Measurements from ENCODE around the gene CLCN1. TPM values are rescaled to one million over a fixed set of nuclear protein-coding genes. Genes with fewer than 3 reads are reported as not detected.

Gene CLCN1
- polyA plus RNA-seq, 4 donors = 0.19 to 24.9 TPM; not detected in 2

DNA sequence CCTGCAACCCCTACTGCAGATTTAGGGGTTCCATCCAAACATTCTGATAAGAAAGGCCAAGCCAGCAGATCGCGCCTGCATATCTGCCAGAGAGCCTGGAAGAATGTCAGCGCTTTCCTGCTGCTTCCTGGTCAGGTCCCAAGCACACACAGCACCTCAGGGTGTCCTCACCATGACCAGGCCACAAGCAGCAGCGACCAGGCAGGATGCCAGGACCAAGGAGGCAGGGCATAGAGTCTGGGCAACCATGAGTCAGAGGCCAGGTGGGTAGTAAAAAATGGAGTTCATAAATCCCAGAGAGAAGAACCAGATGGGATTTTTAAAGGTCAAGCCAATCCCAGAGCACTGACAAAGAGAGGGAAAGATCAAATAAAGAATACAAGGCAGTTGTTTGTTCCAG lies 52.1 kb downstream of the CLCN1 start:
- H3K4me1 ChIP-seq (ENCODE audit: control insufficient read depth in 3 of 3, insufficient read depth in 2 of 3, low read depth in 1 of 3, low read length in 2 of 3) = peaks cover 0 to 7% (median 6%) of the 10 kb centered on the region in 3 donors
- peak overlapping the region in 1 of 3 donors; percentile 9 for H3K27ac ChIP-seq (ENCODE audit: low read depth in 1 of 3, low read length in 2 of 3)
- WGBS, 3 donors = 4 to 59% (median 36%) methylated on average over 4 of the region's 4 CpGs
- H3K36me3 ChIP-seq (ENCODE audit: control insufficient read depth in 3 of 3, insufficient read depth in 2 of 3, low read depth in 1 of 3, low read length in 3 of 3) = no peaks in the 10 kb centered on the region
- peaks cover 0 to 25% (median 7%) of the 10 kb centered on the region in 3 donors for H3K27me3 ChIP-seq (ENCODE audit: control insufficient read depth in 3 of 3, insufficient read depth in 3 of 3, low read length in 3 of 3)
- H3K9me3 ChIP-seq (ENCODE audit: control insufficient read depth in 2 of 2, insufficient read depth in 1 of 2, low read depth in 1 of 2, low read length in 1 of 2) = no peaks in the 10 kb centered on the region
- FAIRE-seq (no peak), DNase-seq (peak in 1 of 2 donors; percentile 96)
- no peak overlapping the region for H3K4me3 ChIP-seq (ENCODE audit: low read depth in 1 of 3, low read length in 3 of 3)

DNA sequence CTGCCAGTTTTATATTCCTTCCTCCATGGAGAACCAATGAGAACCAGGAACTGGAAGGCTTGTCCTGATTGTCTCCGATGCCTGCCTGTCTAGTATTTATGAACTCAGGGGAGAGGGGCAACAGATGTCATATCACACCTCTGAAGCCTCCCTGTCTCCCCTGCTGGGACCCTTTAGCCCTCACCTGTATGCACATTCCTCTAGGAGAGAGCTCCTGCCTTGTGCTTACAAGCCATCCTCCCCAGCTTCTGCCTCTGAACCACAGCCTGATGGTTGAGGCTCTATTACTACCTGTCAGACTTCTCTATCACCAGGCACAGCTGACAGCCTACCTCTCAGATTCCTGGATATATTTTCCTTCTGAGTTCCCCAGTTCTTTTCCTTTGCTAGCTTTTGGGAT lies 52.5 kb downstream of the CLCN1 start:
- Histone ChIP-seq H3K4me1 (ENCODE audit: control insufficient read depth in 3 of 3, insufficient read depth in 2 of 3, low read depth in 1 of 3, low read length in 2 of 3) (peaks cover 0 to 7% (median 6%) of the 10 kb centered on the region in 3 donors), H3K27me3 (ENCODE audit: control insufficient read depth in 3 of 3, insufficient read depth in 3 of 3, low read length in 3 of 3) (peaks cover 0 to 21% (median 3%) of the 10 kb centered on the region in 3 donors), H3K9me3 (ENCODE audit: control insufficient read depth in 2 of 2, insufficient read depth in 1 of 2, low read depth in 1 of 2, low read length in 1 of 2) (no peaks in the 10 kb centered on the region), H3K4me3 (ENCODE audit: low read depth in 1 of 3, low read length in 3 of 3) (no peak overlapping the region), H3K36me3 (ENCODE audit: control insufficient read depth in 3 of 3, insufficient read depth in 2 of 3, low read depth in 1 of 3, low read length in 3 of 3) (no peaks in the 10 kb centered on the region), H3K27ac (ENCODE audit: low read depth in 1 of 3, low read length in 2 of 3) (peak overlapping the region in 1 of 3 donors; percentile 9)
- 38 to 57% (median 57%) methylated on average over 1 of the region's 1 CpG for WGBS, 3 donors
- no peak for FAIRE-seq
- DNase-seq = no peak

DNA sequence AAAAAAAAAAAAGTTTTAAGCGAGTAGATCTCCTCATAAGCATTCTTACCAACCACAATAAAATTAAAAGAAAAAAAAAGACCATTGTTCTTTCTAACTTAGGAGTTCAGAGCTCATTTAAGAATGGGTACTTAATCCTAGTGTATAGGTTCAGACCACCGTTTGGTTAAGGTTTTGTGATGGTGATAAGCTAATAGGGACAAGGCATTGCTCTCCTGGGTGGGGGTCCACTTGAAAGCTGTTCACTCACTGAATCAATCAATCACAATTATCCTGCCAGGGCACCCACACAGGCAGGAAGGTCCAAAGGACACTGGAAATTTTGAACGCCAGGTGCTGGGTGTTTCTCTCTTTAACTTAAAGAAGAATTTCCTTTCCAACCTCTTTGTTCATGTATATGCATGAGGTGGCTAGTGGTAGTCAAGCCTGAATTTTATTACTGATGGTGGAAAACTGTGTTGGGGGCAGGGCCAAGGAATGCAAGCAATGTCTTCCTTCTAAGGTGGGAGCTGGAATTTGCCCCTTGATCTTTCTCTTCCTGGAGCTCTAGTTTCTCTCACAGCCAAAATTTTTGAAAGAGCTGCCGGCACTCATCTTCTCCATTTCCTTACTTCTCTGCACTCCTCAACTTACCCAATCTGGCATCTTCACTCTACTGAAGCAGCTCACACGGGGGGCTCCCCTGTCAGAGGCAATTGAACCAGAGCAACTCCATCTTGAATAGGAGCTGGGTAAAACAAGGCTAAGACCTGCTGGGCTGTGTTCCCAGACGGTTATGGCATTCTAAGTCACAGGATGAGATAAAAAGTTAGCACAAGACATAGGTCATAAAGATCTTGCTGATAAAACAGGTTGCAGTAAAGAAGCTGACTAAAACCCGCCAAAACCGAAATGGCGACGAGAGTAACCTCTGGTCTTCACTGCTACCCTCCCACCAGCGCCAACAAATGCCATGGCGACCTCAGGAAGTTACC lies 54.1 kb downstream of the CLCN1 start:
- no peak overlapping the region for H3K4me3 ChIP-seq (ENCODE audit: low read depth in 1 of 3, low read length in 3 of 3)
- 20 to 58% (median 44%) methylated on average over 11 to 12 of the region's 12 CpGs for WGBS, 3 donors
- peaks cover 0 to 6% (median 0%) of the 10 kb centered on the region in 3 donors for H3K27me3 ChIP-seq (ENCODE audit: control insufficient read depth in 3 of 3, insufficient read depth in 3 of 3, low read length in 3 of 3)
- DNase-seq (peak; percentile 59 to 73), FAIRE-seq (no peak)
- H3K4me1 ChIP-seq (ENCODE audit: control insufficient read depth in 3 of 3, insufficient read depth in 2 of 3, low read depth in 1 of 3, low read length in 2 of 3) = peaks cover 0 to 7% (median 6%) of the 10 kb centered on the region in 3 donors
- H3K9me3 ChIP-seq (ENCODE audit: control insufficient read depth in 2 of 2, insufficient read depth in 1 of 2, low read depth in 1 of 2, low read length in 1 of 2) = no peaks in the 10 kb centered on the region
- H3K36me3 ChIP-seq (ENCODE audit: control insufficient read depth in 3 of 3, insufficient read depth in 2 of 3, low read depth in 1 of 3, low read length in 3 of 3) = no peaks in the 10 kb centered on the region
- peak overlapping the region in 1 of 3 donors; percentile 59 for H3K27ac ChIP-seq (ENCODE audit: low read depth in 1 of 3, low read length in 2 of 3)

DNA sequence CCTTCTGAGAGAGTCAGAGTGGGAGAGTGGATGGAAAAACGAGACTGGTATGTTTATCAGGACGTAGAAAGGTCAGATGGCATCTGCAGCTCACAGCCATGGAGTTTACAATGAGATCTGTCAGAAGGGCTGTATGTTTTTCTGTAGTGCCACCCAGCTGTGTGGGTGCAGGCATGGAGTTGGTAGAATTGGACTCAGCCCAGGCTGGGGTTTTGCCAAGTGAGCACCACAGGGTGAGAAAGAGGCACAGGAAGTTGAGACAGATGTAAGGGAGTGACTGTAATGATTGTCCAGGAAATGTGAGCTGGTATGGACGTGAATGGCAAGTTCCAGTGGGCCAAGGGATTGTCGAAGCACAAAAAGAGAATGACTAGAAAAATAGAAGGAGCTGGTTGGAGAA lies 56.2 kb downstream of the CLCN1 start:
- 15 to 30% (median 28%) methylated on average over 4 of the region's 4 CpGs for WGBS, 3 donors
- DNase-seq = peak in 1 of 2 donors; percentile 73
- no peaks in the 10 kb centered on the region for H3K9me3 ChIP-seq (ENCODE audit: control insufficient read depth in 2 of 2, insufficient read depth in 1 of 2, low read depth in 1 of 2, low read length in 1 of 2)
- no peaks in the 10 kb centered on the region for H3K36me3 ChIP-seq (ENCODE audit: control insufficient read depth in 3 of 3, insufficient read depth in 2 of 3, low read depth in 1 of 3, low read length in 3 of 3)
- H3K4me1 ChIP-seq (ENCODE audit: control insufficient read depth in 3 of 3, insufficient read depth in 2 of 3, low read depth in 1 of 3, low read length in 2 of 3) = peaks cover 0 to 8% (median 7%) of the 10 kb centered on the region in 3 donors
- no peak for FAIRE-seq
- no peak overlapping the region for H3K4me3 ChIP-seq (ENCODE audit: low read depth in 1 of 3, low read length in 3 of 3)
- peak overlapping the region in 1 of 3 donors; percentile 49 for H3K27ac ChIP-seq (ENCODE audit: low read depth in 1 of 3, low read length in 2 of 3)
- H3K27me3 ChIP-seq (ENCODE audit: control insufficient read depth in 3 of 3, insufficient read depth in 3 of 3, low read length in 3 of 3) = no peaks in the 10 kb centered on the region

DNA sequence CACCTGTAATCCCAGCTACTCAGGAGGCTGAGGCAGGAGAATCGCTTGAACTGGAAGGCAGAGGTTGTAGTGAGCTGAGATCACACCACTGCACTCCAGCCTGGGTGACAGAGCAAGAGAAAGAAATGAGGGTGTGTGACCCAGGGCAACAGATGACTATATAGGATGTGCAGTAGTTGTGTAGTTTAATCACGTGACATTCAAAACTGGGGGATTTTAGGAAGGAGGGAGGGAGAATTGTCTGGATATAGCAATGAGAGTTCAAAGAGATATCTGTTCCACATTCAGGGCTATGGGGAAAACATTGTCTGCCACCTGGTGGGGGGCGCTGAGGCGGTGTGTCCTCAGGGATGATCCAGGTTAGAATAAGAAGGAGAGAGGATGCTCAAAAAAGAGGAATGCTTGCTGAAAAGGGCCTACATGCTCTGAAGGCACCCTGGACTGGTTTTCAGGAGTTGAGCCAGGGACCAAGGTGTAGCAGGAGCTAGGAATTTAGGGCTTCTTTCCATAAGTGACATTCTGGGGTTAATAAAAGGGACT lies 57.4 kb downstream of the CLCN1 start:
- no peaks in the 10 kb centered on the region for H3K9me3 ChIP-seq (ENCODE audit: control insufficient read depth in 2 of 2, insufficient read depth in 1 of 2, low read depth in 1 of 2, low read length in 1 of 2)
- WGBS, 3 donors = 85 to 91% (median 87%) methylated on average over 4 of the region's 4 CpGs
- no peaks in the 10 kb centered on the region for H3K36me3 ChIP-seq (ENCODE audit: control insufficient read depth in 3 of 3, insufficient read depth in 2 of 3, low read depth in 1 of 3, low read length in 3 of 3)
- no peaks in the 10 kb centered on the region for H3K27me3 ChIP-seq (ENCODE audit: control insufficient read depth in 3 of 3, insufficient read depth in 3 of 3, low read length in 3 of 3)
- peaks cover 0 to 7% (median 7%) of the 10 kb centered on the region in 3 donors for H3K4me1 ChIP-seq (ENCODE audit: control insufficient read depth in 3 of 3, insufficient read depth in 2 of 3, low read depth in 1 of 3, low read length in 2 of 3)
- FAIRE-seq = no peak
- no peak overlapping the region for H3K27ac ChIP-seq (ENCODE audit: low read depth in 1 of 3, low read length in 2 of 3)
- no peak overlapping the region for H3K4me3 ChIP-seq (ENCODE audit: low read depth in 1 of 3, low read length in 3 of 3)
- no peak for DNase-seq

DNA sequence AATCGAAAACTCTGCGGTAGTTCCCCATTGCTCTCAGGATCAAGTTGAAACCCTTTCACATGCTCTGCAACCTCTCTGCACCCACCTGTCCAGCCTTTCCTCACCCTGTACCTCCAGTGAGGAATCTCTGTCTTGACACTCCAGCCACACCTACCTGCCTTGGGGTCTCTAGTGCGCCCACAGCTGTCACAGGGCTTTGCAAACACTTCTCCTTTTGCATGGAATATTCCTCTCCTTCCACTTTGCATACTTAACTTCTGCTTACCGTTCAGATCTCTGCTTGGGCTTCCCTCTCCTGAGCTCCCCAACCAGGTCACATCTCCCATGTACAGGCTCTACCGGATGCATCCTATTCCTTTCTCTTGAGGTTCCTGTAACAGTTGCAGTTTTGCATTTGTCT lies 58.6 kb downstream of the CLCN1 start:
- Histone ChIP-seq H3K4me3 (ENCODE audit: low read depth in 1 of 3, low read length in 3 of 3) (no peak overlapping the region), H3K4me1 (ENCODE audit: control insufficient read depth in 3 of 3, insufficient read depth in 2 of 3, low read depth in 1 of 3, low read length in 2 of 3) (peaks cover 3 to 8% (median 4%) of the 10 kb centered on the region in 3 donors), H3K27ac (ENCODE audit: low read depth in 1 of 3, low read length in 2 of 3) (no peak overlapping the region), H3K36me3 (ENCODE audit: control insufficient read depth in 3 of 3, insufficient read depth in 2 of 3, low read depth in 1 of 3, low read length in 3 of 3) (no peaks in the 10 kb centered on the region), H3K9me3 (ENCODE audit: control insufficient read depth in 2 of 2, insufficient read depth in 1 of 2, low read depth in 1 of 2, low read length in 1 of 2) (no peaks in the 10 kb centered on the region), H3K27me3 (ENCODE audit: control insufficient read depth in 3 of 3, insufficient read depth in 3 of 3, low read length in 3 of 3) (no peaks in the 10 kb centered on the region)
- FAIRE-seq (no peak), DNase-seq (no peak)
- WGBS, 3 donors = 85 to 93% (median 89%) methylated on average over 5 of the region's 5 CpGs

DNA sequence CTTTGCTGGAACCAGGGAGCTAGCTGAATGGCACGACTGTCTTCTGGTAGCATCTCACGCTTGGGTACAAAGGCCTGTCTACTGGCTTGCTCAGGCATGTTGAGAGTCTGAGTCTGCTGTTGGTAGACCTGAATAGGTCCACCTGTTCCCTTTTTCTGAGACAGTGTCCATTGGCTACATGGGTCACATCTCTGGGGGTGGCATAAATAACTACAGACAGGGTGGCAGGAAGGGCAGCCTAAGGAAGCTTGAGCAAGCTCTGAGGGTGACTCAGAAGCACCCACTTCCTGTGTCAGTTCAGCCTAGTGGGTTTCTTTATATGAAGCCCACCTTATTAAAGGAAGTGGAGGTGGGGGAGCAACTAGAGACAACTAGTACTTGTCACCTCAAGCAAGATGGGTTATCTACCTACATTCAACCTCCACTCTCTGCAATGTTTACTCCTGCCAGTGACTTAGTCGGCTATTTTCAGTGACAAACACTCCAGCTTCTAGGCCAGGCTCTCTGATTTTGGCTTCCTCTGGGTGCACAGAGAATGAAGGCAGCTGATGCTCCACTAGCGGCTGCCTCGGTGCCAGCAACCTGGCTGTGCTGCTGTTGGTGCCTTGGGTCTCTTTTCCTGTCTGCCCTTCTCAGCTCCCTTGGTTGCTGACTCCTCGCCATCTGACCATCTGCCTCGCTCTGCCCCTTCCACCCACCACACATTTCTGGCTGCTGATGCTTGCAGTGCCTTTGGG lies 59.6 kb downstream of the CLCN1 start:
- no peak overlapping the region for H3K4me3 ChIP-seq (ENCODE audit: low read depth in 1 of 3, low read length in 3 of 3)
- no peaks in the 10 kb centered on the region for H3K27me3 ChIP-seq (ENCODE audit: control insufficient read depth in 3 of 3, insufficient read depth in 3 of 3, low read length in 3 of 3)
- DNase-seq = peak in 1 of 2 donors; percentile 38
- H3K9me3 ChIP-seq (ENCODE audit: control insufficient read depth in 2 of 2, insufficient read depth in 1 of 2, low read depth in 1 of 2, low read length in 1 of 2) = no peaks in the 10 kb centered on the region
- peaks cover 2 to 6% (median 5%) of the 10 kb centered on the region in 3 donors for H3K4me1 ChIP-seq (ENCODE audit: control insufficient read depth in 3 of 3, insufficient read depth in 2 of 3, low read depth in 1 of 3, low read length in 2 of 3)
- WGBS, 3 donors = 78 to 88% (median 82%) methylated on average over 7 of the region's 7 CpGs
- H3K27ac ChIP-seq (ENCODE audit: low read depth in 1 of 3, low read length in 2 of 3) = peak overlapping the region in 1 of 3 donors; percentile 29
- no peak for FAIRE-seq
- no peaks in the 10 kb centered on the region for H3K36me3 ChIP-seq (ENCODE audit: control insufficient read depth in 3 of 3, insufficient read depth in 2 of 3, low read depth in 1 of 3, low read length in 3 of 3)

DNA sequence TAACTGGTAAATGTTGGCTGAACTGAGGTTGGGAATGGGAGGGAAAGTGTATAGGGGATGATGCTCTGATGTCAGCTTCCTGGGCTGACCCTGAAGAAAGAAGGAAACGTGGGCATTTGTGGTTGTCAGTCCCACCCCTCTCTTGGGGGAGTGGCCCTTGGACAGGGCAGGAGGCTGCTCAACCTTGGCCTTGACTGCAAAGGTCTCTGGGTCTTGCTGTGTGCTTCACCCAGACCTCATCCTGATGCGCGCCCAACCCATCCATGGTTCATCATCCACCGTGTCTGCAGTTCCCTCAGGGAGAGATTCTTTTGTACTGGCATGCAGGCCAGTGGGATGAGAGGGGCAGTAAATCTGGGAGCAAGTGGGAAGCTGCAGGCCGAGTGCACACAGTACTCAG lies 60.5 kb downstream of the CLCN1 start:
- no peaks in the 10 kb centered on the region for H3K27me3 ChIP-seq (ENCODE audit: control insufficient read depth in 3 of 3, insufficient read depth in 3 of 3, low read length in 3 of 3)
- FAIRE-seq (no peak), DNase-seq (no peak)
- no peak overlapping the region for H3K4me3 ChIP-seq (ENCODE audit: low read depth in 1 of 3, low read length in 3 of 3)
- WGBS, 3 donors = 70 to 74% (median 72%) methylated on average over 5 of the region's 5 CpGs
- H3K4me1 ChIP-seq (ENCODE audit: control insufficient read depth in 3 of 3, insufficient read depth in 2 of 3, low read depth in 1 of 3, low read length in 2 of 3) = peaks cover 2 to 6% (median 5%) of the 10 kb centered on the region in 3 donors
- no peaks in the 10 kb centered on the region for H3K9me3 ChIP-seq (ENCODE audit: control insufficient read depth in 2 of 2, insufficient read depth in 1 of 2, low read depth in 1 of 2, low read length in 1 of 2)
- no peaks in the 10 kb centered on the region for H3K36me3 ChIP-seq (ENCODE audit: control insufficient read depth in 3 of 3, insufficient read depth in 2 of 3, low read depth in 1 of 3, low read length in 3 of 3)
- H3K27ac ChIP-seq (ENCODE audit: low read depth in 1 of 3, low read length in 2 of 3) = no peak overlapping the region

Data from small intestine (tissue), 7 donors.